OCI-LY7 (cell line): Measurements from ENCODE around the gene LCN2. TPM values are rescaled to one million over a fixed set of nuclear protein-coding genes. Genes with fewer than 3 reads are reported as not detected.
"Not testable (repeated sequence)": the region's sequence is repeated elsewhere in the genome, so short reads cannot be mapped to it uniquely, and the experiment has no call there.

Experiments
- BruUV-seq: library from RNA; stranded (reverse); fragments of 400-500 nt; replicated peaks from 2 replicates; lab custom pipeline; 2021; lab: Mats Ljungman, UMichigan
- CTCF ChIA-PET: fragments of 300-600 bp; sonication (Branson Sonifier 250); formaldehyde crosslinking; loops from one replicate; lab custom pipeline; 2022; ENCODE audit warnings: antibody characterized with exemption; ENCODE audit not compliant: unreplicated experiment; lab: Charles Lee
- POLR2A ChIA-PET: fragments of 300-600 bp; sonication (Branson Sonifier 250); formaldehyde crosslinking; loops from one replicate; lab custom pipeline; 2022; ENCODE audit warnings: antibody characterized with exemption; lab: Charles Lee
- DNase-seq: peaks from one replicate; pipeline ENCODE4 v3.0.0-alpha.2; 2015; ENCODE audit warnings: low spot score
- H2AFZ ChIP-seq: fragments of 200-600 bp; sonication (generic), shearing (Covaris generic); 2 replicates; pipeline ENCODE4 v1.6.1; 2014; ENCODE audit warnings: mild to moderate bottlenecking, antibody characterized with exemption, low read length, moderate library complexity
- H3K27ac ChIP-seq: fragments of 200-600 bp; sonication (generic); 2 replicates; pipeline ENCODE4 v1.5.1; 2014; ENCODE audit warnings: mixed run types, low read depth, mild to moderate bottlenecking, moderate library complexity, low read length, inconsistent platforms; ENCODE audit not compliant: poor library complexity, severe bottlenecking
- H3K36me3 ChIP-seq: fragments of 200-600 bp; sonication (generic); 2 replicates; pipeline ENCODE4 v1.6.1; 2014; ENCODE audit warnings: mild to moderate bottlenecking, antibody characterized with exemption, low read length, moderate library complexity, mixed read lengths; ENCODE audit not compliant: insufficient read depth
- H3K4me1 ChIP-seq: fragments of 200-600 bp; sonication (generic); 2 replicates; pipeline ENCODE4 v1.5.1; 2014; ENCODE audit warnings: mild to moderate bottlenecking, low read length; ENCODE audit not compliant: insufficient read depth, poor library complexity, severe bottlenecking
- H3K4me2 ChIP-seq: fragments of 200-600 bp; sonication (generic); 2 replicates; pipeline ENCODE4 v1.6.1; 2014; ENCODE audit warnings: mild to moderate bottlenecking, low read length
- H3K4me3 ChIP-seq: fragments of 200-600 bp; sonication (generic); 2 replicates; pipeline ENCODE4 v1.5.1; 2014; ENCODE audit warnings: mild to moderate bottlenecking, low read depth, low read length; ENCODE audit not compliant: poor library complexity, severe bottlenecking
- H3K79me2 ChIP-seq: fragments of 200-600 bp; sonication (generic); 2 replicates; pipeline ENCODE4 v1.6.1; 2016; ENCODE audit warnings: low read depth, mild to moderate bottlenecking, low read length, moderate library complexity, mixed read lengths; ENCODE audit not compliant: insufficient read depth
- H3K9me2 ChIP-seq: fragments of 200-600 bp; sonication (generic); 2 replicates; pipeline ENCODE4 v1.6.1; 2016; ENCODE audit warnings: mild to moderate bottlenecking, low read length, mixed read lengths; ENCODE audit not compliant: insufficient read depth
- H3K9me3 ChIP-seq: fragments of 200-600 bp; sonication (generic); 2 replicates; pipeline ENCODE4 v1.6.1; 2014; ENCODE audit warnings: mild to moderate bottlenecking, mixed run types, low read length, mixed read lengths
- H4K20me1 ChIP-seq: fragments of 200-600 bp; sonication (generic); 2 replicates; pipeline ENCODE4 v1.6.1; 2014; ENCODE audit warnings: mild to moderate bottlenecking, antibody characterized with exemption, low read length, moderate library complexity, mixed read lengths; ENCODE audit not compliant: insufficient read depth
- EZH2phosphoT487 ChIP-seq: fragments of 200-600 bp; sonication (generic); IDR thresholded peaks from 2 replicates; pipeline ENCODE4 v1.6.1; 2018; ENCODE audit warnings: low read depth, borderline replicate concordance, mild to moderate bottlenecking, mixed run types, antibody characterized with exemption, low read length, moderate library complexity, mixed read lengths
- intact Hi-C: fragments of 100-400 bp; cut with micrococcal nuclease; formaldehyde crosslinking; loops from one replicate; pipeline ENCODE4 v1.10.0; 2022; ENCODE audit not compliant: unreplicated experiment
- total RNA-seq, 2 experiments: library from RNA; depleted of rRNA in 1 of 2; stranded (reverse); fragments of >200 nt in 1 of 2; shearing (Covaris generic) in 1 of 2; gene quantifications; 2 replicates each; pipeline ENCODE4 v1.2.3, GENCODE V29; 2014 to 2022
- TF ChIP-seq, protein P1 (sequence below): fragments of 200-600 bp; sonication (generic); conservative IDR thresholded peaks from 2 replicates; pipeline ENCODE4 v1.5.1; 2014; ENCODE audit warnings: mild to moderate bottlenecking, antibody characterized with exemption, low read length, moderate library complexity, mixed read lengths

Gene LCN2
- total RNA-seq, 2 experiments from 2014 or later = not detected

DNA sequence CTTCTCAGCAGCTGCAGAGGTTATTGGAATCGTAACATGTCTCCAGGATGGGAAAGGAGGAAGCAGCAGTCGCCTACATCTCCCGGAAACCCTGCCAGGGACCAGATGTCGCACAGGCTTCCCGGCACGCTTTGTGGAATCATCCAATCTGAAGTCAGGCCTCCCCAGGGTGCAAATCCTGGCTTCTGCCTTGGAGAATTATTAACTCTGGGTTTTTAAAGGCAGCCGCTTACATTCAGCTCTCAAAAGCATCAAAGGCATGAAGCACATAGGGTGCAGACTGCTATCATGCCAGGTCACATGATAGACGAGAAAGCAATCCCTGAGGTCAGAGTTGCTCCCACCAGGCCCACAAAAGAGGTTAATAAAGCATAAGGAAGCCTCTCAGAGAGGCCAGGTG lies 17.1 kb upstream of the LCN2 start:
- H3K4me3 ChIP-seq, intact Hi-C loops, BruUV-seq, H3K4me2 ChIP-seq, H4K20me1 ChIP-seq, H3K9me2 ChIP-seq, POLR2A ChIA-PET, H2AFZ ChIP-seq, H3K9me3 ChIP-seq, H3K79me2 ChIP-seq, H3K36me3 ChIP-seq, CTCF ChIA-PET, DNase-seq, H3K4me1 ChIP-seq, H3K27ac ChIP-seq: not testable (repeated sequence)

DNA sequence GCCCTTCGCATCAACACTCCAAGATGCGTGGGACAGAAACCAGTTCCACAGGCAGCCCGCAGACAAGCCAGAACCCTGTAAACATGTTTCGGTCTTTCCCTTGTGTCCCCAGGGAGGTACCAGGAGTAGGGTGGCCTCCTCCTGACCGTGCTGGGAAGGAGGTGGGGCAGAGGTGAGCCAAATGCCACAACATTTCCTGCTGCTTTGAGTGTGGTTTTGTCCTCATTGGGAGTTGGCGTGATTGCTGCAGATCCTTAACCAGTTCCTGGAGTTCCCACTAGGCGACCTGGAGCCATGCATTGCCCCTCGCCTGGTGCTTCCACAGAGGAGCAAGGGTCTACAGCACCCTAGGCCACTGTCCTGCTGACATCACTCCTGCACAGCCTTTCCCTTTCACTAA lies 13.7 kb upstream of the LCN2 start:
- POLR2A ChIA-PET, BruUV-seq, H3K4me1 ChIP-seq, H3K4me3 ChIP-seq, H3K36me3 ChIP-seq, DNase-seq, H3K9me3 ChIP-seq, CTCF ChIA-PET, H4K20me1 ChIP-seq, H3K9me2 ChIP-seq, intact Hi-C loops, H3K27ac ChIP-seq, H3K4me2 ChIP-seq, H3K79me2 ChIP-seq, H2AFZ ChIP-seq: not testable (repeated sequence)

DNA sequence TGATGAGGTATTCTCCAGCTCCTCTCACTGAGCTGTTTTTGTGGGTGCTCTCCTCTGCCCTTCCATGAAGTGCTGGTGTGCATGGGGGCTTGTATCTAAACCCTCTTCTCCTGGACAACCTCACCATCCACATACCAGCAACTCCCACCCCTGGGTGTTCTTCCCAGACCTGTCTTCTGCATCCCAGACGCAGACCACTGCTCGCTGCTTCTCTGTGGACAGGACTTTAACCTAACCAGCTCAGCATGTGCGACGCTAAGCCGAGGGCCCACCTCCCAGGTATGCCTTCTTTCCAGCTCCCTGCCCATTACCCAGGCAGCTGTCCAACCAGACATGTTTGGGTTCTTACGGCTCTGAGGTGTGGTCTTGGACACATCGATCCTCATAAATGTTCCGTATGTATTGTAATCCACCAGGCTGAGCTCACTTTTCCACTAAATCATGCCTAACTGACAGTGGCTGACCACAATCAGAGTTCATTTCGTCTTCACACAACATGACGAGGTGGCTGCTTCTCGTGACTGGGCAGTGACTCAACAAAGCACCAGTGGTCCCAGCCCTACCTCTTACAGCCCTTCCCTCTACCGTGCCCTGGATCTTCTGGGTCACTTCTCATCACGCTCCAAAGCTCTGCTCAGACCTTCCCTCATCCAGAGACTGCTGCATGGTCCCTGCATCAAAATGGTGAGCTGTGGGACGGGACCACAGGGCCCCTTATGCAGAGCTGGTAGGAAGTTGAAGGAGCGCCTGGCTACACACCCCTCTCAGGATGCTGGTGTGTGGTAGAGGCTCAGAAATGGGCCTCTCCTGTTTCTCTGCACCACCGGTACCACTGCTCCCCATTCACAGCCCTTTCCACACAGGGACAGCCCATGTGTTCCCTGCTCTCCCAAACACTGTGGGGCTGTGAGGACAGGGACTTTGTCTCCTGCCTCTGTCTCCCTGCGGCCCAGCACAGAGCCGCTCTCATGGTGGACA lies 12.1 kb upstream of the LCN2 start:
- H3K9me3 ChIP-seq = no peaks in the 10 kb centered on the region
- H3K4me3 ChIP-seq = no peak overlapping the region
- no peak for TF ChIP-seq EZH2phosphoT487
- TF ChIP-seq, protein P1, sequence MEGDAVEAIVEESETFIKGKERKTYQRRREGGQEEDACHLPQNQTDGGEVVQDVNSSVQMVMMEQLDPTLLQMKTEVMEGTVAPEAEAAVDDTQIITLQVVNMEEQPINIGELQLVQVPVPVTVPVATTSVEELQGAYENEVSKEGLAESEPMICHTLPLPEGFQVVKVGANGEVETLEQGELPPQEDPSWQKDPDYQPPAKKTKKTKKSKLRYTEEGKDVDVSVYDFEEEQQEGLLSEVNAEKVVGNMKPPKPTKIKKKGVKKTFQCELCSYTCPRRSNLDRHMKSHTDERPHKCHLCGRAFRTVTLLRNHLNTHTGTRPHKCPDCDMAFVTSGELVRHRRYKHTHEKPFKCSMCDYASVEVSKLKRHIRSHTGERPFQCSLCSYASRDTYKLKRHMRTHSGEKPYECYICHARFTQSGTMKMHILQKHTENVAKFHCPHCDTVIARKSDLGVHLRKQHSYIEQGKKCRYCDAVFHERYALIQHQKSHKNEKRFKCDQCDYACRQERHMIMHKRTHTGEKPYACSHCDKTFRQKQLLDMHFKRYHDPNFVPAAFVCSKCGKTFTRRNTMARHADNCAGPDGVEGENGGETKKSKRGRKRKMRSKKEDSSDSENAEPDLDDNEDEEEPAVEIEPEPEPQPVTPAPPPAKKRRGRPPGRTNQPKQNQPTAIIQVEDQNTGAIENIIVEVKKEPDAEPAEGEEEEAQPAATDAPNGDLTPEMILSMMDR = no peak
- no peaks in the 10 kb centered on the region for H3K79me2 ChIP-seq
- H2AFZ ChIP-seq = no peak overlapping the region
- BruUV-seq = no TSS peak
- H4K20me1 ChIP-seq = no peaks in the 10 kb centered on the region
- CTCF ChIA-PET = interaction anchor here (0.5 to 0.6 kb wide), 2 partner anchors 53 to 785 kb away, joined by 3 read pairs; no protein-coding TSS in a partner anchor
- H3K36me3 ChIP-seq = no peaks in the 10 kb centered on the region
- no peak overlapping the region for H3K4me2 ChIP-seq
- DNase-seq = no peak
- H3K27ac ChIP-seq = no peak overlapping the region
- POLR2A ChIA-PET = interaction anchor here (0.6 kb wide), 1 partner anchor 51 kb away, joined by 3 read pairs; no protein-coding TSS in a partner anchor
- H3K9me2 ChIP-seq = no peaks in the 10 kb centered on the region
- intact Hi-C loops = no loop called here
- H3K4me1 ChIP-seq = no peaks in the 10 kb centered on the region
